Endothelial cell of umbilical vein (primary cell): ENCODE results near the gene LCE3B. TPM values are rescaled to one million over a fixed set of nuclear protein-coding genes. Genes with fewer than 3 reads are reported as not detected.

Experiments used
- BruUV-seq: library from RNA; stranded (reverse); fragments of 400-500 nt; replicated peaks from 2 replicates; lab custom pipeline; 2021; lab: Mats Ljungman, UMichigan
- CTCF ChIA-PET: fragments of 300-600, 350-600 bp; sonication (Branson Sonifier 250); formaldehyde crosslinking; loops from one replicate; lab custom pipeline; 2021; ENCODE audit warnings: antibody characterized with exemption, inconsistent platforms; lab: Charles Lee
- POLR2A ChIA-PET: fragments of 300-600, 350-600 bp; sonication (Branson Sonifier 250); formaldehyde crosslinking; loops from one replicate; lab custom pipeline; 2021; ENCODE audit warnings: antibody characterized with exemption, inconsistent platforms; lab: Charles Lee
- DNase-seq: peaks from one replicate; pipeline ENCODE4 v3.0.0-alpha.2; 2011; ENCODE audit warnings: low read depth, low spot score
- FAIRE-seq: peaks from 2 replicates; lab custom pipeline; 2011; peaks lifted over from hg19 to GRCh38; lab: Jason Lieb, UNC
- H2AFZ ChIP-seq: 2 replicates; pipeline ENCODE4 v1.6.0; 2012; ENCODE audit warnings: low read depth, low read length, control low read depth, inconsistent platforms
- H3K27ac ChIP-seq: 2 replicates; pipeline ENCODE4 v1.5.1; 2011; ENCODE audit warnings: low read depth, mild to moderate bottlenecking, control low read depth, low read length, moderate library complexity; ENCODE audit not compliant: insufficient read depth
- H3K27me3 ChIP-seq, 2 experiments: 2 replicates each; pipeline versions ENCODE4 v1.6.0 to v1.6.1; 2011; ENCODE audit warnings: low read length in 2 of 2, mixed read lengths in 1 of 2; ENCODE audit not compliant: control insufficient read depth in 2 of 2, insufficient read depth in 2 of 2
- H3K36me3 ChIP-seq, 2 experiments: 2 replicates in 1 of 2; 3 replicates in 1 of 2; pipeline ENCODE4 v1.5.1; 2011; ENCODE audit warnings: low read length in 2 of 2, mild to moderate bottlenecking in 1 of 2, moderate library complexity in 1 of 2; ENCODE audit not compliant: control insufficient read depth in 2 of 2, insufficient read depth in 2 of 2; ENCODE audit errors: extremely low read depth in 1 of 2
- H3K4me1 ChIP-seq: 3 replicates; pipeline ENCODE4 v1.5.1; 2011; ENCODE audit warnings: mild to moderate bottlenecking, low read length; ENCODE audit not compliant: control insufficient read depth, insufficient read depth; ENCODE audit errors: extremely low read depth
- H3K4me2 ChIP-seq: 2 replicates; pipeline ENCODE4 v1.6.1; 2011; ENCODE audit warnings: low read length, control low read depth, mixed read lengths; ENCODE audit not compliant: insufficient read depth
- H3K4me3 ChIP-seq, 3 experiments: fragments of 200-600 bp in 1 of 3; sonication (generic), shearing (Covaris generic) in 1 of 3; replicated peaks in 1 of 3; 2 replicates each; pipeline ENCODE4 v1.5.1; 2011 to 2016; ENCODE audit warnings: control low read depth in 3 of 3, low read length in 3 of 3, mild to moderate bottlenecking in 2 of 3, inconsistent platforms in 1 of 3, low read depth in 1 of 3, moderate library complexity in 1 of 3; ENCODE audit not compliant: insufficient read depth in 1 of 3
- H3K79me2 ChIP-seq: 2 replicates; pipeline ENCODE4 v1.6.0; 2012; ENCODE audit warnings: low read length, inconsistent platforms; ENCODE audit not compliant: control insufficient read depth, insufficient read depth
- H3K9ac ChIP-seq: replicated peaks from 2 replicates; pipeline ENCODE3; 2011; ENCODE audit warnings: low read length, control low read depth; ENCODE audit not compliant: insufficient read depth; ENCODE audit errors: extremely low read depth
- H3K9me1 ChIP-seq: replicated peaks from 3 replicates; pipeline ENCODE4 v1.6.0; 2011; ENCODE audit warnings: mild to moderate bottlenecking, low read length; ENCODE audit not compliant: control insufficient read depth, insufficient read depth; ENCODE audit errors: extremely low read depth
- H3K9me3 ChIP-seq: replicated peaks from 2 replicates; pipeline ENCODE4 v1.5.1; 2012; ENCODE audit warnings: low read length, inconsistent platforms; ENCODE audit not compliant: control insufficient read depth, insufficient read depth
- H4K20me1 ChIP-seq: replicated peaks from 2 replicates; pipeline ENCODE3; 2011; ENCODE audit warnings: mild to moderate bottlenecking, low read length; ENCODE audit not compliant: control insufficient read depth, insufficient read depth; ENCODE audit errors: extremely low read depth
- CTCF ChIP-seq, 2 donors: IDR thresholded peaks; 1 replicate in 1 of 2; 2 replicates in 1 of 2; pipeline ENCODE4 v1.5.1; 2011; ENCODE audit warnings: low read length in 2 of 2, mild to moderate bottlenecking in 2 of 2, moderate library complexity in 2 of 2, control low read depth in 1 of 2, inconsistent platforms in 1 of 2, low read depth in 1 of 2; ENCODE audit not compliant: insufficient read depth in 1 of 2; ENCODE audit errors: extremely low read depth in 1 of 2
- EZH2 ChIP-seq: IDR thresholded peaks from 2 replicates; pipeline ENCODE4 v1.6.1; 2012; ENCODE audit warnings: borderline replicate concordance, low read depth, mild to moderate bottlenecking, moderate library complexity, low read length, inconsistent platforms; ENCODE audit not compliant: severe bottlenecking
- FOS ChIP-seq: IDR thresholded peaks from 2 replicates; pipeline ENCODE4 v1.6.1; 2011; ENCODE audit warnings: mild to moderate bottlenecking, low read length, moderate library complexity, borderline replicate concordance; ENCODE audit not compliant: insufficient read depth
- GATA2 ChIP-seq: IDR thresholded peaks from 2 replicates; pipeline ENCODE4 v1.7.0; 2011; ENCODE audit warnings: low read depth, mild to moderate bottlenecking, moderate library complexity, mixed read lengths, low read length; ENCODE audit not compliant: insufficient read length, insufficient read depth
- JUN ChIP-seq: IDR thresholded peaks from 2 replicates; pipeline ENCODE4 v1.6.1; 2011; ENCODE audit warnings: borderline replicate concordance, low read depth; ENCODE audit not compliant: insufficient read length, insufficient read depth
- MAX ChIP-seq: IDR thresholded peaks from 2 replicates; pipeline ENCODE4 v1.6.1; 2011; ENCODE audit not compliant: insufficient read depth, insufficient read length
- MYC ChIP-seq: IDR thresholded peaks from one replicate; pipeline ENCODE4 v1.6.1; 2011; ENCODE audit warnings: mild to moderate bottlenecking, low read depth, low read length
- POLR2A ChIP-seq: IDR thresholded peaks from 2 replicates; pipeline ENCODE4 v1.6.1; 2012; ENCODE audit warnings: low read depth, mild to moderate bottlenecking, control low read depth, low read length
- POLR2AphosphoS5 ChIP-seq: IDR thresholded peaks from 2 replicates; pipeline ENCODE4 v1.6.1; 2012; ENCODE audit warnings: low read depth, mild to moderate bottlenecking, control low read depth, low read length, moderate library complexity; ENCODE audit not compliant: insufficient read depth
- dilution Hi-C: fragments of 300-500 bp; cut with MboI; formaldehyde crosslinking; loops from one replicate; pipeline ENCODE4 v1.15.0; 2019; ENCODE audit warnings: low sequenced_read_pairs; ENCODE audit not compliant: extremely low pct_ligation_motif_present
- intact Hi-C: fragments of 100-400 bp; cut with micrococcal nuclease; formaldehyde crosslinking; loops from one replicate; pipeline ENCODE4 v1.10.0; 2022
- polyA plus RNA-seq, 4 experiments: library from polyadenylated mRNA; depleted of rRNA in 3 of 4; stranded (reverse) in 3 of 4; unstranded in 1 of 4; fragments of >200 nt; gene quantifications; 2 replicates each; pipeline versions ENCODE4 v1.2.1 to v1.2.3, GENCODE V29; 2011 to 2012; ENCODE audit warnings: missing spikeins in 1 of 4
- total RNA-seq: library from RNA; stranded (reverse); gene quantifications from 2 replicates; pipeline ENCODE4 v1.2.3, GENCODE V29; 2021

LCE3B gene
- total and polyA plus RNA-seq, 2 donors (not counting 3 experiments of a cell fraction or from before 2014, with no cell fraction given): not detected

GRCh38 chr1:152626744-152627143 lies 13.1 kb downstream of the LCE3B start:
- no peak overlapping the region for H3K9ac ChIP-seq
- POLR2A ChIA-PET: no interaction called here
- no peak for FAIRE-seq
- intact Hi-C loops: no loop called here
- no peaks in the 10 kb centered on the region for H3K27me3 ChIP-seq
- TF ChIP-seq FOS: no peak
- no peak for TF ChIP-seq MYC
- no peaks in the 10 kb centered on the region for H3K4me1 ChIP-seq
- H3K36me3 ChIP-seq: no peaks in the 10 kb centered on the region
- no peak overlapping the region for H3K4me2 ChIP-seq
- no peak overlapping the region for H3K27ac ChIP-seq
- H3K79me2 ChIP-seq: no peaks in the 10 kb centered on the region
- H2AFZ ChIP-seq: no peak overlapping the region
- DNase-seq: no peak
- H3K4me3 ChIP-seq: no peak overlapping the region
- no peaks in the 10 kb centered on the region for H4K20me1 ChIP-seq
- BruUV-seq: no TSS peak
- H3K9me1 ChIP-seq: no peaks in the 10 kb centered on the region
- peaks cover 2% of the 10 kb centered on the region for H3K9me3 ChIP-seq
- dilution Hi-C loops: no loop called here
- CTCF ChIA-PET: no interaction called here

GRCh38 chr1:152630596-152630995 lies 17.0 kb downstream of the LCE3B start:
- no peak overlapping the region for H3K4me3 ChIP-seq
- no TSS peak for BruUV-seq
- no peak for FAIRE-seq
- H3K4me2 ChIP-seq: no peak overlapping the region
- ChIA-PET CTCF (no interaction called here), POLR2A (no interaction called here)
- H4K20me1 ChIP-seq: no peaks in the 10 kb centered on the region
- H2AFZ ChIP-seq: no peak overlapping the region
- no peak for TF ChIP-seq FOS
- TF ChIP-seq GATA2: no peak
- no peak for TF ChIP-seq MYC
- no peak for TF ChIP-seq POLR2AphosphoS5
- no peak for TF ChIP-seq CTCF (IDR thresholded peaks at IDR 0.05; ENCODE audit: extremely low read depth in 1 of 2, insufficient read depth in 1 of 2, low read depth in 1 of 2, low read length in 2 of 2)
- TF ChIP-seq POLR2A: no peak
- no peak for TF ChIP-seq EZH2
- no peak for TF ChIP-seq MAX
- TF ChIP-seq JUN: no peak
- H3K27ac ChIP-seq: no peak overlapping the region
- intact Hi-C loops: no loop called here
- no peak for DNase-seq
- H3K27me3 ChIP-seq: no peaks in the 10 kb centered on the region
- H3K36me3 ChIP-seq: no peaks in the 10 kb centered on the region
- dilution Hi-C loops: no loop called here
- H3K9me3 ChIP-seq: peaks cover 2% of the 10 kb centered on the region
- no peaks in the 10 kb centered on the region for H3K9me1 ChIP-seq
- no peaks in the 10 kb centered on the region for H3K79me2 ChIP-seq
- H3K4me1 ChIP-seq: no peaks in the 10 kb centered on the region
- no peak overlapping the region for H3K9ac ChIP-seq
